ENCODE measurements around the gene ZC3H18.

Gene ZC3H18

GRCh38 chr16:88593489-88593888, 23.3 kb downstream of the ZC3H18 start:
- no peak overlapping the region for H3K4me3 ChIP-seq (ENCODE audit: low read depth, low read length)
- TF ChIP-seq CTCF (IDR thresholded peaks at IDR 0.05; ENCODE audit: low read depth, low read length), result no peak
- no peak for TF ChIP-seq MAX (IDR thresholded peaks at IDR 0.05; ENCODE audit: low read depth, low read length)
- TF ChIP-seq MYC (IDR thresholded peaks at IDR 0.05; ENCODE audit: low read depth, low read length), result no peak
- TF ChIP-seq POLR2A (IDR thresholded peaks at IDR 0.05; ENCODE audit: extremely low read depth, insufficient read length), result no peak

GRCh38 chr16:88593910-88594309, 23.7 kb downstream of the ZC3H18 start:
- DNase-seq (ENCODE audit: low read depth), result no peak
- TF ChIP-seq POLR2A (IDR thresholded peaks at IDR 0.05; ENCODE audit: extremely low read depth, insufficient read length) (no peak), CTCF (IDR thresholded peaks at IDR 0.05; ENCODE audit: low read depth, low read length) (no peak), MAX (IDR thresholded peaks at IDR 0.05; ENCODE audit: low read depth, low read length) (no peak), MYC (IDR thresholded peaks at IDR 0.05; ENCODE audit: low read depth, low read length) (no peak)
- no peak overlapping the region for H3K4me3 ChIP-seq (ENCODE audit: low read depth, low read length)

More at GRCh38 chr16:88593489-88593888, 23.3 kb downstream of the ZC3H18 start:
- DNase-seq (ENCODE audit: low read depth), result no peak

GRCh38 chr16:88595101-88595500, 24.9 kb downstream of the ZC3H18 start:
- TF ChIP-seq MAX (IDR thresholded peaks at IDR 0.05; ENCODE audit: low read depth, low read length) (no peak), POLR2A (IDR thresholded peaks at IDR 0.05; ENCODE audit: extremely low read depth, insufficient read length) (no peak), CTCF (IDR thresholded peaks at IDR 0.05; ENCODE audit: low read depth, low read length) (no peak), MYC (IDR thresholded peaks at IDR 0.05; ENCODE audit: low read depth, low read length) (no peak)
- no peak for DNase-seq (ENCODE audit: low read depth)
- no peak overlapping the region for H3K4me3 ChIP-seq (ENCODE audit: low read depth, low read length)

- no peak for TF ChIP-seq MAX (IDR thresholded peaks at IDR 0.05; ENCODE audit: low read depth, low read length)
- TF ChIP-seq MYC (IDR thresholded peaks at IDR 0.05; ENCODE audit: low read depth, low read length), result no peak
- no peak for TF ChIP-seq POLR2A (IDR thresholded peaks at IDR 0.05; ENCODE audit: extremely low read depth, insufficient read length)
- TF ChIP-seq CTCF (IDR thresholded peaks at IDR 0.05; ENCODE audit: low read depth, low read length), result no peak
- no peak for DNase-seq (ENCODE audit: low read depth)
- H3K4me3 ChIP-seq (ENCODE audit: low read depth, low read length), result no peak overlapping the region
These were observed 25.7 kb downstream of the ZC3H18 start for GRCh38 chr16:88595921-88596320.

- peak; percentile 21 for DNase-seq (ENCODE audit: low read depth)
- TF ChIP-seq MAX (IDR thresholded peaks at IDR 0.05; ENCODE audit: low read depth, low read length) (no peak), CTCF (IDR thresholded peaks at IDR 0.05; ENCODE audit: low read depth, low read length) (no peak), MYC (IDR thresholded peaks at IDR 0.05; ENCODE audit: low read depth, low read length) (no peak), POLR2A (IDR thresholded peaks at IDR 0.05; ENCODE audit: extremely low read depth, insufficient read length) (no peak)
- no peak overlapping the region for H3K4me3 ChIP-seq (ENCODE audit: low read depth, low read length)
These were observed 26.3 kb downstream of the ZC3H18 start for GRCh38 chr16:88596483-88596882.

All from NB4 (cell line).